ENCODE measurements around the gene TSPAN9.

The TSPAN9 gene

GRCh38 chr12:3045494-3045893 is 31.7 kb upstream of the TSPAN9 start:
- no peak for DNase-seq (ENCODE audit: low spot score)
- TF ChIP-seq CTCF (IDR thresholded peaks at IDR 0.05; ENCODE audit: extremely low read depth, missing control alignments): no peak

GRCh38 chr12:3045989-3046388 is 31.2 kb upstream of the TSPAN9 start:
- TF ChIP-seq CTCF (IDR thresholded peaks at IDR 0.05; ENCODE audit: extremely low read depth, missing control alignments): no peak
- no peak for DNase-seq (ENCODE audit: low spot score)

- DNase-seq (ENCODE audit: low spot score): no peak
Measured at GRCh38 chr12:3046441-3047200, 30.6 kb upstream of the TSPAN9 start.

GRCh38 chr12:3047961-3048360 is 29.2 kb upstream of the TSPAN9 start:
- TF ChIP-seq CTCF (IDR thresholded peaks at IDR 0.05; ENCODE audit: extremely low read depth, missing control alignments): no peak
- no peak for DNase-seq (ENCODE audit: low spot score)

More at GRCh38 chr12:3046441-3047200, 30.6 kb upstream of the TSPAN9 start:
- TF ChIP-seq CTCF (IDR thresholded peaks at IDR 0.05; ENCODE audit: extremely low read depth, missing control alignments): no peak

- TF ChIP-seq CTCF (IDR thresholded peaks at IDR 0.05; ENCODE audit: extremely low read depth, missing control alignments): no peak
- DNase-seq (ENCODE audit: low spot score): no peak
Measured at GRCh38 chr12:3048540-3048939, 28.6 kb upstream of the TSPAN9 start.

GRCh38 chr12:3049176-3049575 is 28.0 kb upstream of the TSPAN9 start:
- DNase-seq (ENCODE audit: low spot score): no peak
- no peak for TF ChIP-seq CTCF (IDR thresholded peaks at IDR 0.05; ENCODE audit: extremely low read depth, missing control alignments)

GRCh38 chr12:3049611-3050249 is 27.4 kb upstream of the TSPAN9 start:
- no peak for TF ChIP-seq CTCF (IDR thresholded peaks at IDR 0.05; ENCODE audit: extremely low read depth, missing control alignments)
- DNase-seq (ENCODE audit: low spot score): peak; percentile 7

All from GM20000 (cell line).